GM19240 (cell line): ENCODE data around the gene SDK1.
"Not testable (repeated sequence)": the region's sequence is repeated elsewhere in the genome, so short reads cannot be mapped to it uniquely, and the experiment has no call there.

ENCODE experiments used
- DNase-seq: peaks from one replicate; pipeline ENCODE4 v3.0.0; 2011; ENCODE audit warnings: low spot score; ENCODE audit not compliant: insufficient read length

Gene SDK1

GRCh38 chr7:3578399-3578798 lies 277.3 kb downstream of the SDK1 start:
- no peak for DNase-seq

GRCh38 chr7:3579638-3580219 lies 278.7 kb downstream of the SDK1 start:
- no peak for DNase-seq

DNA sequence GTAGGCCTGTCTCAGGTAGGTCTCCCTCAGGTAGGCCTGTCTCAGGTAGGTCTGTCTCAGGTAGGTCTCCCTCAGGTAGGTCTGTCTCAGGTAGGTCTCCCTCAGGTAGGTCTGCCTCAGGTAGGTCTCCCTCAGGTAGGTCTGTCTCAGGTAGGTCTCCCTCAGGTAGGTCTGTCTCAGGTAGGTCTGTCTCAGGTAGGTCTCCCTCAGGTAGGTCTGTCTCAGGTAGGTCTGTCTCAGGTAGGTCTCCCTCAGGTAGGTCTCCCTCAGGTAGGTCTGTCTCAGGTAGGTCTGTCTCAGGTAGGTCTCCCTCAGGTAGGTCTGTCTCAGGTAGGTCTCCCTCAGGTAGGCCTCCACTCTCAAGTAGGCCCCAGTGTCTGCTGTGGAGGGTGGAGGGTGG lies 281.1 kb downstream of the SDK1 start:
- not testable (repeated sequence) for DNase-seq

DNA sequence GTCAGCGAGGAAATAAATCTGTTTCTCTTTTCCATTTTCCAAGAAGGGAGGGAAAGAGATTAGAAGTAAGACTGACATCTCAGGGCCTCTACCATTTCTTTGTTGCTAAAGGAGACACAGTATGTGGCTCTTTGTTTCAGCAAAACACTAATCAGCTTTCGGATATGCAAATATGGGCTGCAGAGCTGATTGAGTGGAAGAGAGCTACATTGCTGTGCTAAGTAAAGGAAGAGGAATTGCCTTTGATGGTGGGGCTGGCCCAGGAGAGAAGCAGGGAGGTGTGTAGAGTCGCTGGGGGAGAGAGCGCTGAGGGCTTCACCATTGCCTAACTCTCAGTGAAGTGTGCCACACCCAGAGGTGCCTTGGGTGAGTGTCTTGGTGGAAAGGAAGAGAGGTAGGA lies 284.8 kb downstream of the SDK1 start:
- no peak for DNase-seq

GRCh38 chr7:3588341-3588740 lies 287.3 kb downstream of the SDK1 start:
- DNase-seq, result no peak

DNA sequence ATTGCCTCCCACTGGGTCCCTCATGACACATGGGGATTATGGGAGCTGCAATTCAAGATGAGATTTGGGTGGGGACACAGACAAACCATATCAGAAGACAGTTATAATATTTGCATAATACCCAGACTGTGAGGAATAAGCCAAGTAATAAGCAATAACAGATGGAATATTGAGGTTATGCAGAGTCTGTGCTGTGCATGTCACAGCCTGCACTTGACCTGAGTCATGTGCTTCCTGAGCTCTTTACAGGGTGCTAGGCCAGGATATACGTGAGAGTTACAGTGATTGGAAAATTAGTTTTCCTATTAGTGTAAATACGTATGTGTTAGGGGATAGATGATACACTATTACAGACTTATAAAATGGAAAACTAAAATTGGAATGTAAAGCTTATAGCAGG lies 288.7 kb downstream of the SDK1 start:
- no peak for DNase-seq

- no peak for DNase-seq
Measured at GRCh38 chr7:3591219-3591618, 290.2 kb downstream of the SDK1 start.

DNA sequence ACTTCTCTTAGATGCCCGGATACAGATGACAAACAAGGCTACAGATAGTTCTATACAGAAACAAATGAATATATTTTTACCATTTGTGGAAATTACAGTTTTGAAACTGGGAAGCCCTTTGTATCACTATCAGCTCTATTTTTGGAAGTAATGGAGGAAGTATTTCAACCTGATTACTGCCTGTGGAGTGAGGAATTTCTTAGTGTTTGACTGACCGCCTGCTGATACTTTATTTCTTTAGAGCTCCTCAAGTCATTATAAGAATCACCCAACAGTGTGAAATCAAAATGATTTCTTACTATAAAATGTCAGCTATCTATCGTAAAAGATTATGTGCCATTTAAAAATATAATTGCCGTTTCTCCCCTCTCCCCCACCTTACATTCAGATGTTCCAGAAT lies 290.9 kb downstream of the SDK1 start:
- DNase-seq, result no peak

DNA sequence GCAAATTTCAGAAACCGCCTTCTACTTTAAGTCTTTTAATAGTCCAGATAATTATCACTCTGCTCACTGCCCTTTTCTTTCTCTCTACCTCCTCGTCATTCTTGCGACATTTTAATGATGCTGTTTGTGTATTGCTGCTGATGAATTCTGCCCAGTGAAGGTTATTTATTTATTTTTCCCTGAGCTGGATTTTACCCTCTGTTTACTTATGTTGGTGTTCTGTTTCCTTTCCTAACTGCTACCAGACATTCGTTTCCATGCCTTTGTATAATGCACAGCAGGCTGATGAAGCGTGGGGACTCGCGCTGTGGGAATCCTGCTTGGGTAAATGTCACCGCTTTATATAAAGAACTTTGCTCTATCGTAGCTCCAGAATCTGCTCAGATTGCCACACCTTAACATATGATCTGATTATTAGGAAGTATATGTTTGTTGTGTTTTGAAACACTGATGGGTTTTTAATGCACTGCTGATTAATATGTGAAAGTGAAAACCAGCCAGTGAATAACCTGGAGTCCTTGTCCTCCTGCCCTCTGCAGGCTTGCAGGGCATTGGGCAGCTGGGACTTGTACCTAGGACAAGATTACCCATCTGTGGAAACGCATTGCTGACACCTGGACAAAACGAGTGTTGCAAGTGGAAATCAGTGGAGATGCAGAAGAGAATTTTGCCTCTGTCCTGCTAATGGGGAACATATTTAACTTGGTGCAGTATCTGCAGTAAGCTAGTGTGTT lies 291.5 kb downstream of the SDK1 start:
- no peak for DNase-seq

DNA sequence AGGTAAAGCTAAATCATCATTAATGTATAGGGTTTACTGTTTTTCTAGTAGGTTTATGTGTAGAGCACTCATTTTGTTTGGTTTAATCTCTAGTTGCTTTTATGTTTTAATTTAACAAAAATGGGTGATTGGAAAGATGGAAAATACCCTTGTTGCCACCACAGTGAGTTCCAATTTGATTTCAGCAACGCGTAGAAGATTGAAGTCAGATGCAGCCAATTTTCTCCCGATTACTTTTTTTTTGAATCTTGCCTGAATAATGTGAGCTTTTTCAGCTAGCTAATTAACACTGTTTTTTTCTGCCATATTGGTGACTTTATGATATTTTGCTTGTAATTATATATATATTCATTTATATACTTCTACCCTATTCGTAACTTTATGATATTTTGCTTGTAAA lies 293.8 kb downstream of the SDK1 start:
- DNase-seq, result no peak

DNA sequence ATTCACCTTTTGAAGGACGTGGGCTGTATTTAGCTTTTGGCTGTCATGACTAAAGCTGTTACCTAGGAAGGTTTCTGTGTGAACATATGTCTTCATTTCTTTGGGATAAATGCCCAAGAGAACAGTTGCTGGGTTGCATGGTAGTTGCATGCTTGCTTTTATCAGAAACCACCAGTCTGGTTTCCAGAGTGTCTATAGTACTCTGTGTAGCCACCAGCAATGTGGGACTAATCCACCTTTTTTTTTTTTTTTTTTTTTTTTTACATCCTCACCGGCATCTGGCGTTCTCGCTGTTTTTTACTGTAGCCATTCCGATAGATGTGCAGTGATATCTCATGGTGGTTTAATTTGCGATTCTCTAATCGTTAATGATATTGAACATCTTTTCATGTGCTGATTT lies 297.8 kb downstream of the SDK1 start:
- DNase-seq, result no peak

DNA sequence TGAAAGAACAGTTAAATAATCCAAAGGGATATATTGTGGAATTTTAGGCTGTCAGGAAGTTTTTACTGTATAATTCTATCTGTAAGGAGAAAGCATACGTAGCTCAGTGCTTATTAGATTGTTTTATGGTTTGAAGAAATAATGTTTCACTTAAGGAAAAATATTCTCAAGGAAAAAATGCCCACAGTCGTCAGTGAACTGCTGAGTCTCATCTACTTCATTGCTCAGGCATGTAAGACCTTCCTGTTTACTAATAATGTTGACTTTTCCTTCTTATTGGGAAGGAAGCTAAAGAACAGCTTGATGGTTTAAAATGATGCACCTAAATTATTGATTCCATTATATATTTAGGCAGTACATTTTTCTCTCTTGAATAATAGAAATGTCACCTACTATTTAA lies 304.2 kb downstream of the SDK1 start:
- no peak for DNase-seq

DNA sequence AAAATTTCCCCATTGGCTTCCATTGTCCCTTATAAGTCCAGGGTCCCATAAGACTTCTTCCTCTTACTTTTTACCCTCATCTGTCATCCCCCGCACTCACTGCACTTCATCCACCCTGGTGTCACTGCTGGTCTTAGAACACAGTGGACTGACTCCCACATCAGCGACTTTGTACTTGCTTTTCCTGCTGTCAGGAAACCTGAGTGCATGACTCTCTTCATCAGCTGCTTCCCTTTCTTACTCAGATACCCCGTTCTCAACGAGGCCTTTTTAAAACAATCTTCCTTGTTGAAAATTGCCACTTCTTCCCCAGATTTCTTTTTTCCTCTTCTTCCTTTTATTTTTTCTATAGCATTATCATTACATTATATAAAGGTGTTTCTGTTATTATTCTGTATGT lies 305.4 kb downstream of the SDK1 start:
- DNase-seq, result no peak

DNA sequence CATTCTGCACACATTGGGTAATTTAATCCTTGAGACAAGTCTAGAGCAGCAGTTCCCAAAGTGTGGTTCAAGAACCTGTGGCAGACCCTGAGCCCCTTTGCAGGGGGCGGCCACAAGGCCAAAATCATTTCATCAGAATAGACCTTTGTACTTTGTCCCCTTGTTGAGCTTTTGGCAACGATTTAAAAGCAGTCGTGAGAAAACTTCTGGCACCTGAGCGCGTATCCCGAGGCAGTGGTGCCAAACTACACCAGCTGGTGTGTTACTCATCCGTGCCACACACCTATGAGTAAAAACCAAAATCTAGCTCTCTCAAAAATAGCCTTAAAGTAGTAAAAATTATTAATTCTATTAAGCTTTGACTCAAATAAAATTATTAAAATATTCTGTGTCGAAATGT lies 306.8 kb downstream of the SDK1 start:
- DNase-seq, result no peak

GRCh38 chr7:3616306-3616705 lies 315.3 kb downstream of the SDK1 start:
- no peak for DNase-seq

DNA sequence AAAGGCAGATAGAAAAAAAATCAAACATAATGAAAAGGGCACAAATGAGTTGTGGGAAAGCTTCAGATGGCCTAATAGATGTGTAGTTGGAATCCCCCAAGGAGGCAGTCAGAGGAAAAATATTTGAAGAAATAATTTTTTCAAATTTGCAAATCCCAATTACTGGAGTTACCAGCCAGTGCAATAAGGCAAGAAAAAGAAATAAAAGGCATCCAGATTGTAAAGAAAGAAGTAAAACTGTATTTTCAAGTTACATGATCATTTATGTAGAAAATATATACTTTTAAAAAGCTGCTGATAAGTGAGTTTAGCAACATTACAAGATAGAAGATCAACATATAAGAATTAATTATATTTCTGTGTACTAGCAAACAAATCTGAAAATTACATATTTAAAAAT lies 329.0 kb downstream of the SDK1 start:
- no peak for DNase-seq

GRCh38 chr7:3634396-3634795 lies 333.3 kb downstream of the SDK1 start:
- DNase-seq, result no peak

- DNase-seq, result no peak
Measured at GRCh38 chr7:3636131-3636860, 335.2 kb downstream of the SDK1 start.

DNA sequence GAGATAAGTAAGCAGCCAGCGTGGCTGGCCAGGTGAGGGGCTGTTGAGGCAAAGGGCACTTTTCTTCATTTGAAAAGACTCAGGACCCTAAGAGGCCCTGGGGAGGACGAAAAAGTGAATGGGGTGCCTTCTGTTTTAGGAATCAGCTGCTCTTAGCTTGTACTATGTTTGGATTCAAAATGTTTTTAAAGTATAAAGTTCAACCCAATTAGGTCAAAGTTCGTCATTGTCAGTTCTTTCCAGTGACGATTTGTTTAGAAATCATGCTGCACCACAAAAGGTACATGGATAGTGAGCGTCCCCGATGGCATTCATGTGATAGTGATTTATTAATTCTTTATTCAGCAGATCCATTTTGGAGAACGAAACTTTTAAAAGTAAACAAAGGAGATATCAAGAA lies 338.2 kb downstream of the SDK1 start:
- no peak for DNase-seq

DNA sequence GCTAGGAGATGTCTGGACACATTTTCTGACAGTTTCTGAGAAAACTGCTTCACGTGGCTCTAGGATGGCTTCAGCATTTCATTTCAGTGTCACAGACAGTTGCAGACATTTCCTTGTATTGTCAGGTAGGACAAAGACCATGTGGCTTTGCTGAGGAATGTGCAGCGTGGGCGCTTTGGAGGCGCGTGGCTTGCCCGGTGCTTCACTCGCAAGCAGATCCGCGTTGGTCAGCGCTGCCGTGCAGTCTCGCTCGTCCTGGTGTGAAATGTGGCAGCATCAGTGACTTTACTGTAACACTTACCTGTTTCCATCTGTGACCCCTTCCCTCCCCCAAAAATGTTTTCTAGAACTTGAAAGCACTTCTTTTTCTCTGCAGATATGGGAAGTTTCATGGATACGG lies 340.5 kb downstream of the SDK1 start:
- DNase-seq, result no peak

DNA sequence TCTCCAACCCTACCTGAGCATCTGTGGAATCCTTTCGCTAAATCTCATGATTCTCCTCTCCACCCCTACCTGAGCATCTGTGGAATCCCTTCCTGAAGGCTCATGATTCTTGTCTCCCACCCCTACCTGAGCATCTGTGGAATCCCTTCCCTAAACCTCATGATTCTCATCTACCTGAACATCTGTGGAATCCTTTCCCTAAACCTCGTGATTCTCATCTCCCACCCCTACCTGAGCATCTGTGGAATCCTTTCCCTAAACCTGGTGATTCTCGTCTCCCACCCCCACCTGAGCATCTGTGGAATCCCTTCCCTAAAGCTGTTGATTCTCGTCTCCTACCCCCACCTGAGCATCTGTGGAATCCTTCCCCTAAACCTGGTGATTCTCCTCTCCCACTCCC lies 342.0 kb downstream of the SDK1 start:
- DNase-seq, result no peak

DNA sequence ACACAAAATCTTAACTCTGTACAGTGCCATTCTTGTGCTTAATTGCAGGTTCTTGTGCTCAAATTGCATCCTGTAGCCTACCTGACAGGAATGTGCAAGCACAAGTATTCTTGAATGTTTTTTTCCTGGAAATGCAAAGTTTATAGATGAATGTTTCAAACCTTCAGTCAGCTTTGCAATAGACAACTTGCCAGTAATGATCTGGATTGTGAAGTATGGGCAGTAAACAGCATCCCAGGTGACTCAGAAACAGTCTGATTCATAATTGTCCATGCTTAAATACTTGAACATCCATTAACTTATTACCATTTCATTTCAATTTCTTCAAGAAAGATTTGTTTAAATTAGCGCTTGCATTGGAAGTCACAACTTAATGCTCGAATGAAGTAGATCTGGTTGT lies 347.2 kb downstream of the SDK1 start:
- DNase-seq, result no peak

DNA sequence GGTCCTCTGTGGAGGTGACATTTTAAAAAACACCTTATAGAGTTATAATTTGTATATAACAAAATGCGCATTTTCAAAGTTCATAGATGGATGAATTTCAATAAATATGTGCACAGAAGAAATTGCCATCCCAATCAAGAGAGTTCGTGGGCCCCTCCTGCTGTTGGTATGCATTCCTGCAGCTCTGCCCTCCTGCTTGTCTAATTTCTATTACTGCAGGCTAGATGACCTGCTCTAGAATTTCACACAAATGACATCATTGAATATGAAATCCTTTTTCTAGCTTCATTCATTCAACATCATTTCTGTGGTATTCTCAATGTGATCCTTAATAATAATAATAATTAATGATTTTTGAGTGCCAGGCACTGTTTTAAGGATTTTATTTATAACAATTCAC lies 348.2 kb downstream of the SDK1 start:
- no peak for DNase-seq
